ENCODE data around the gene ARHGAP15.

Gene ARHGAP15

GRCh38 chr2:143229952-143230351 is 100.7 kb downstream of the ARHGAP15 start:
- no peak for DNase-seq

GRCh38 chr2:143230506-143231253 is 101.5 kb downstream of the ARHGAP15 start:
- no peak for DNase-seq

GRCh38 chr2:143231254-143231645 is 102.0 kb downstream of the ARHGAP15 start:
- no peak for DNase-seq

GRCh38 chr2:143237146-143237777 is 108.0 kb downstream of the ARHGAP15 start:
- DNase-seq: no peak

- no peak for DNase-seq
Observed at GRCh38 chr2:143241403-143242088, 112.3 kb downstream of the ARHGAP15 start.

GRCh38 chr2:143246246-143246645 is 117.0 kb downstream of the ARHGAP15 start:
- no peak for DNase-seq

- DNase-seq: no peak
Observed at GRCh38 chr2:143246815-143247744, 117.9 kb downstream of the ARHGAP15 start.

GRCh38 chr2:143248631-143249030 is 119.4 kb downstream of the ARHGAP15 start:
- DNase-seq: no peak

GRCh38 chr2:143251681-143252080 is 122.5 kb downstream of the ARHGAP15 start:
- DNase-seq: no peak

GRCh38 chr2:143252138-143252907 is 123.1 kb downstream of the ARHGAP15 start:
- DNase-seq: no peak

- no peak for DNase-seq
Observed at GRCh38 chr2:143254110-143254509, 124.9 kb downstream of the ARHGAP15 start.

GRCh38 chr2:143255086-143255485 is 125.9 kb downstream of the ARHGAP15 start:
- DNase-seq: no peak

GRCh38 chr2:143255899-143256298 is 126.7 kb downstream of the ARHGAP15 start:
- no peak for DNase-seq

- DNase-seq: no peak
Observed at GRCh38 chr2:143258126-143258892, 129.1 kb downstream of the ARHGAP15 start.

- DNase-seq: peak; percentile 79
Observed at GRCh38 chr2:143259368-143259958, 130.2 kb downstream of the ARHGAP15 start.

GRCh38 chr2:143261986-143262385 is 132.8 kb downstream of the ARHGAP15 start:
- no peak for DNase-seq

- no peak for DNase-seq
Observed at GRCh38 chr2:143262389-143262788, 133.2 kb downstream of the ARHGAP15 start.

GRCh38 chr2:143263066-143263625 is 133.9 kb downstream of the ARHGAP15 start:
- no peak for DNase-seq

GRCh38 chr2:143264851-143265250 is 135.6 kb downstream of the ARHGAP15 start:
- DNase-seq: no peak

- no peak for DNase-seq
Observed at GRCh38 chr2:143279672-143280071, 150.5 kb downstream of the ARHGAP15 start.

Data from NCI-H510A treated with DMSO at 0.1 percent for 48 hours (cell line).